IMR-90 (cell line): Measurements from ENCODE around the gene EXOC2. TPM values are rescaled to one million over a fixed set of nuclear protein-coding genes. Genes with fewer than 3 reads are reported as not detected.

Experiments
- ATAC-seq: fragments of 200-7000 bp; cut with Tn5 transposase; 2 replicates; pipeline ENCODE4 v1.9.1; 2020; ENCODE audit warnings: low read depth, mild to moderate bottlenecking, moderate library complexity
- BruUV-seq: library from RNA; stranded (reverse); fragments of 400-500 nt; replicated peaks from 2 replicates; lab custom pipeline; 2021; lab: Mats Ljungman, UMichigan
- CTCF ChIA-PET: fragments of 300-600 bp; formaldehyde crosslinking; extraction: SDS; loops from one replicate; lab custom pipeline; 2021; ENCODE audit warnings: antibody characterized with exemption; lab: Yijun Ruan, JAX
- POLR2A ChIA-PET: fragments of 300-600 bp; sonication (Branson Sonifier 250); formaldehyde crosslinking; loops from one replicate; lab custom pipeline; 2022; ENCODE audit warnings: antibody characterized with exemption; ENCODE audit not compliant: unreplicated experiment; lab: Charles Lee
- DNase-seq: peaks from one replicate; pipeline ENCODE4 v3.0.0; 2013
- H2AFZ ChIP-seq: replicated peaks from 2 replicates; pipeline ENCODE3; 2013; ENCODE audit warnings: low read length, mild to moderate bottlenecking; ENCODE audit not compliant: poor library complexity
- H2AK5ac ChIP-seq: 2 replicates; pipeline ENCODE4 v1.6.1; 2013; ENCODE audit warnings: low read depth, low read length, inconsistent platforms
- H2AK9ac ChIP-seq: replicated peaks from 2 replicates; pipeline ENCODE3; 2013; ENCODE audit warnings: mild to moderate bottlenecking, low read depth, low read length, moderate library complexity; ENCODE audit not compliant: poor library complexity
- H2BK120ac ChIP-seq: 2 replicates; pipeline ENCODE4 v1.6.1; 2013; ENCODE audit warnings: low read depth, low read length, inconsistent platforms
- H2BK15ac ChIP-seq: 3 replicates; pipeline ENCODE4 v1.6.1; 2013; ENCODE audit warnings: low read depth, low read length, inconsistent platforms
- H2BK20ac ChIP-seq: 2 replicates; pipeline ENCODE4 v1.6.1; 2013; ENCODE audit warnings: low read depth, mild to moderate bottlenecking, inconsistent platforms, low read length, moderate library complexity
- H2BK5ac ChIP-seq: 2 replicates; pipeline ENCODE4 v1.6.1; 2013; ENCODE audit warnings: mild to moderate bottlenecking, low read depth, low read length, inconsistent platforms; ENCODE audit not compliant: poor library complexity, severe bottlenecking
- H3K14ac ChIP-seq: replicated peaks from 2 replicates; pipeline ENCODE4 v1.6.1; 2013; ENCODE audit warnings: low read depth, low read length, inconsistent platforms
- H3K18ac ChIP-seq: 2 replicates; pipeline ENCODE4 v1.6.1; 2013; ENCODE audit warnings: low read depth, low read length, control low read depth
- H3K23ac ChIP-seq: 2 replicates; pipeline ENCODE4 v1.6.1; 2013; ENCODE audit warnings: low read depth, low read length, inconsistent platforms
- H3K27ac ChIP-seq: 2 replicates; pipeline ENCODE4 v1.5.1; 2013; ENCODE audit warnings: mild to moderate bottlenecking, control low read depth, low read length; ENCODE audit not compliant: insufficient read depth
- H3K27me3 ChIP-seq: 2 replicates; pipeline ENCODE4 v1.6.1; 2013; ENCODE audit warnings: low read length; ENCODE audit not compliant: control insufficient read depth, insufficient read depth
- H3K36me3 ChIP-seq: 2 replicates; pipeline ENCODE4 v1.6.1; 2013; ENCODE audit warnings: low read length, mixed read lengths; ENCODE audit not compliant: control insufficient read depth, insufficient read depth
- H3K4ac ChIP-seq: 2 replicates; pipeline ENCODE4 v1.6.1; 2013; ENCODE audit warnings: low read depth, low read length, inconsistent platforms
- H3K4me1 ChIP-seq: 2 replicates; pipeline ENCODE4 v1.6.1; 2013; ENCODE audit warnings: low read length, mixed read lengths; ENCODE audit not compliant: control insufficient read depth, insufficient read depth
- H3K4me2 ChIP-seq: 2 replicates; pipeline ENCODE4 v1.6.1; 2013; ENCODE audit warnings: low read depth, mild to moderate bottlenecking, control low read depth, low read length, moderate library complexity
- H3K4me3 ChIP-seq: 2 replicates; pipeline ENCODE4 v1.5.1; 2013; ENCODE audit warnings: low read depth, mild to moderate bottlenecking, control low read depth, low read length, moderate library complexity; ENCODE audit not compliant: insufficient read depth
- H3K56ac ChIP-seq: 2 replicates; pipeline ENCODE4 v1.6.1; 2013; ENCODE audit warnings: low read length, inconsistent platforms; ENCODE audit not compliant: insufficient read depth; ENCODE audit errors: extremely low read depth
- H3K79me1 ChIP-seq, 2 experiments: 2 replicates each; pipeline ENCODE4 v1.6.1; 2013; ENCODE audit warnings: low read length in 2 of 2, inconsistent platforms in 1 of 2, low read depth in 1 of 2
- H3K9ac ChIP-seq: 2 replicates; pipeline ENCODE4 v1.6.1; 2013; ENCODE audit warnings: low read depth, low read length, control low read depth
- H3K9me1 ChIP-seq: 2 replicates; pipeline ENCODE4 v1.6.1; 2013; ENCODE audit warnings: low read length, inconsistent platforms; ENCODE audit not compliant: insufficient read depth
- H3K9me3 ChIP-seq: 2 replicates; pipeline ENCODE4 v1.6.1; 2013; ENCODE audit warnings: low read length; ENCODE audit not compliant: control insufficient read depth, insufficient read depth
- H4K20me1 ChIP-seq: 2 replicates; pipeline ENCODE4 v1.6.1; 2013; ENCODE audit warnings: low read length, inconsistent platforms; ENCODE audit not compliant: insufficient read depth
- H4K5ac ChIP-seq: 2 replicates; pipeline ENCODE4 v1.6.1; 2013; ENCODE audit warnings: mild to moderate bottlenecking, low read depth, low read length, control low read depth
- H4K8ac ChIP-seq, 2 experiments: 2 replicates each; pipeline ENCODE4 v1.6.1; 2013; ENCODE audit warnings: low read depth in 2 of 2, low read length in 2 of 2, control low read depth in 1 of 2, inconsistent platforms in 1 of 2
- H4K91ac ChIP-seq: 2 replicates; pipeline ENCODE4 v1.6.1; 2013; ENCODE audit warnings: low read depth, low read length, inconsistent platforms; ENCODE audit not compliant: insufficient read depth
- BHLHE40 ChIP-seq: fragments of 150-350 bp; IDR thresholded peaks from 2 replicates; pipeline ENCODE4 v1.6.1; 2016; ENCODE audit warnings: mild to moderate bottlenecking, low read depth, low read length
- CEBPB ChIP-seq: IDR thresholded peaks from 2 replicates; pipeline ENCODE4 v1.6.1; 2012; ENCODE audit warnings: low read depth, low read length, improper control_type of control experiment
- CHD1 ChIP-seq: IDR thresholded peaks from 2 replicates; pipeline ENCODE4 v1.6.1; 2012; ENCODE audit warnings: low read depth, low read length, improper control_type of control experiment
- CTCF ChIP-seq: conservative IDR thresholded peaks from 2 replicates; pipeline ENCODE4 v1.5.1; 2012; ENCODE audit warnings: mild to moderate bottlenecking, low read depth, low read length, improper control_type of control experiment
- FOS ChIP-seq: fragments of 150-350 bp; IDR thresholded peaks from 2 replicates; pipeline ENCODE4 v1.6.1; 2016; ENCODE audit warnings: low read depth, low read length
- MAZ ChIP-seq: IDR thresholded peaks from 2 replicates; pipeline ENCODE4 v1.6.1; 2012; ENCODE audit warnings: low read depth, mild to moderate bottlenecking, low read length, improper control_type of control experiment, moderate library complexity, borderline replicate concordance
- NFE2L2 ChIP-seq: fragments of 150-350 bp; IDR thresholded peaks from 2 replicates; pipeline ENCODE4 v1.6.1; 2016; ENCODE audit warnings: low read depth, mild to moderate bottlenecking, low read length
- POLR2A ChIP-seq: IDR thresholded peaks from 2 replicates; pipeline ENCODE4 v1.6.1; 2012; ENCODE audit warnings: mild to moderate bottlenecking, low read depth, low read length
- RAD21 ChIP-seq: IDR thresholded peaks from 2 replicates; pipeline ENCODE4 v1.6.1; 2012; ENCODE audit warnings: low read length, improper control_type of control experiment
- SMC3 ChIP-seq: fragments of 150-350 bp; IDR thresholded peaks from 2 replicates; pipeline ENCODE4 v1.6.1; 2016; ENCODE audit warnings: low read depth, mild to moderate bottlenecking, antibody characterized with exemption, low read length, moderate library complexity
- WGBS, 2 experiments: methylation state at CpG; one replicate each; pipeline versions ENCODE4 v1.1.5 to v1.1.7; 2013; ENCODE audit warnings: missing lambda C conversion rate in 2 of 2; ENCODE audit not compliant: insufficient read length in 1 of 2; ENCODE audit errors: extremely low coverage in 2 of 2; 5-methylcytosine and 5-hydroxymethylcytosine counted together
- dilution Hi-C: fragments of 300-500 bp; cut with HindIII; formaldehyde crosslinking; loops from one replicate; pipeline ENCODE4 v1.14.3; 2018; ENCODE audit warnings: low sequenced_read_pairs; ENCODE audit not compliant: unreplicated experiment
- in situ Hi-C: fragments of 300-500 bp; cut with MboI; formaldehyde crosslinking; loops from 3 replicates; pipeline ENCODE4 v1.14.3; 2019; ENCODE audit warnings: low sequenced_read_pairs, inconsistent platforms, mixed read lengths
- intact Hi-C: fragments of 100-400 bp; cut with micrococcal nuclease; formaldehyde crosslinking; loops from 2 replicates; pipeline ENCODE4 v1.10.0; 2022
- polyA plus RNA-seq, 3 experiments: library from polyadenylated mRNA; depleted of rRNA; stranded (reverse); fragments of >200 nt; gene quantifications; 2 replicates each; pipeline ENCODE4 v1.2.3, GENCODE V29; 2012; ENCODE audit warnings: low replicate concordance in 1 of 3
- total RNA-seq: library from RNA; depleted of rRNA; stranded (reverse); fragments of >200 nt; gene quantifications from 2 replicates; pipeline ENCODE4 v1.2.3, GENCODE V29; 2012
- TF ChIP-seq, protein P1 (sequence below): fragments of 150-350 bp; IDR thresholded peaks from 2 replicates; pipeline ENCODE4 v1.6.1; 2016; ENCODE audit warnings: low read depth, mild to moderate bottlenecking, low read length, moderate library complexity, borderline replicate concordance

EXOC2 gene
- total and polyA plus RNA-seq, 2 of the 4 experiments (the other 2 are of a cell fraction), result 13.1 to 37.3 TPM

DNA sequence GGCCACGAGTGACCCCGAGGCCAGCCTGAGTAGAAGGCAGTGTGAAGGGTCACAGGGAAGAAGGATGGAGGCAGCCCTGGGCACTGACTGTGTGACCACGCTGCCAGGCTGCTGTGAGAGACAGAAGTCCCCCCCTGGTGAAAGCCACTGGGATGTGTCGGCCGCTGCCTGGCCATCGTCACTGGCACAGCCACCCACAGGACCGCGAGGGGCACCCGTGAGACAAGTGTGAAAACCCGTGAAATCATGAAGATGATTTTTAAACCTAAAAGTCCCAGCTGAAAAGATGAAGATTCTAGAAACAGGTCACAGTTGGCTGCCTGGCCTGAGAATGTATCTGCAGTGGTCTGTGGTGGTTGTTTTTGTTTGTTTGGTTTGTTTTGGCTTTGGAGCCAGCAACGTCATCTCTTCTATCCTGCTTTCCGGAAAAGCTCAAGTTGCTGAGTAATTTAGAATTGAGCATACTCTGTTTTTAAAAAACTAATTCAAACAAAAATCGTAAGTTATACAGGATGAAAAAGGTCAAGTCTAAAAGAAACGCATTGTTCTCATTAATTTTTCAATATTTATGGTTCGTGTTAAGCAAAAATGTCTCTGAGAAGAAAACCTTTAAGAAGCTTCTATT, 130.8 kb downstream of the EXOC2 start:
- peaks cover 3% of the 10 kb centered on the region; the same call in 1 of the 2 replicates for H3K9me1 ChIP-seq
- no peak overlapping the region for H3K27ac ChIP-seq
- no peak overlapping the region for H3K23ac ChIP-seq
- no peak overlapping the region for H4K8ac ChIP-seq
- in situ Hi-C loops (no loop called here), dilution Hi-C loops (no loop called here), intact Hi-C loops (no loop called here)
- H3K36me3 ChIP-seq, result peaks cover 22% of the 10 kb centered on the region
- H3K14ac ChIP-seq, result no peak overlapping the region
- no peak overlapping the region for H2AK5ac ChIP-seq
- no peak overlapping the region for H2BK15ac ChIP-seq
- H3K18ac ChIP-seq, result no peak overlapping the region
- H3K9ac ChIP-seq, result no peak overlapping the region
- CTCF ChIA-PET, result interaction anchor here (1.4 kb wide), 1 partner anchor 372 kb away, joined by 4 read pairs; no protein-coding TSS in a partner anchor
- no peak for TF ChIP-seq RAD21
- TF ChIP-seq POLR2A, result no peak
- no peak for TF ChIP-seq NFE2L2
- no peak for TF ChIP-seq MAZ
- TF ChIP-seq SMC3, result no peak
- TF ChIP-seq CEBPB, result no peak
- TF ChIP-seq, protein P1, sequence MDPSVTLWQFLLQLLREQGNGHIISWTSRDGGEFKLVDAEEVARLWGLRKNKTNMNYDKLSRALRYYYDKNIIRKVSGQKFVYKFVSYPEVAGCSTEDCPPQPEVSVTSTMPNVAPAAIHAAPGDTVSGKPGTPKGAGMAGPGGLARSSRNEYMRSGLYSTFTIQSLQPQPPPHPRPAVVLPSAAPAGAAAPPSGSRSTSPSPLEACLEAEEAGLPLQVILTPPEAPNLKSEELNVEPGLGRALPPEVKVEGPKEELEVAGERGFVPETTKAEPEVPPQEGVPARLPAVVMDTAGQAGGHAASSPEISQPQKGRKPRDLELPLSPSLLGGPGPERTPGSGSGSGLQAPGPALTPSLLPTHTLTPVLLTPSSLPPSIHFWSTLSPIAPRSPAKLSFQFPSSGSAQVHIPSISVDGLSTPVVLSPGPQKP, result no peak
- no peak for TF ChIP-seq CTCF
- no peak for TF ChIP-seq BHLHE40
- TF ChIP-seq CHD1, result no peak
- no peak for TF ChIP-seq FOS
- DNase-seq, result no peak
- H4K20me1 ChIP-seq, result no peaks in the 10 kb centered on the region
- H2AK9ac ChIP-seq, result no peak overlapping the region
- H3K4ac ChIP-seq, result no peak overlapping the region
- no peak; the same call in 1 of the 2 replicates for ATAC-seq
- no peak overlapping the region for H3K56ac ChIP-seq
- H2BK20ac ChIP-seq, result no peak overlapping the region
- no peak overlapping the region for H3K4me2 ChIP-seq
- H3K4me1 ChIP-seq, result no peaks in the 10 kb centered on the region; the same call in 1 of the 2 replicates
- H4K5ac ChIP-seq, result no peak overlapping the region
- BruUV-seq, result no TSS peak
- H2BK120ac ChIP-seq, result no peak overlapping the region
- no peak overlapping the region for H3K4me3 ChIP-seq
- no peak overlapping the region for H2BK5ac ChIP-seq
- POLR2A ChIA-PET, result no interaction called here
- no peaks in the 10 kb centered on the region for H3K79me1 ChIP-seq
- WGBS, 2 experiments, result 100% methylated on average over 3 of the region's 15 CpGs; no CpG with 5 or more reads in 1 of the 2 experiments
- H3K9me3 ChIP-seq, result no peaks in the 10 kb centered on the region
- H2AFZ ChIP-seq, result no peak overlapping the region
- H3K27me3 ChIP-seq, result no peaks in the 10 kb centered on the region
- H4K91ac ChIP-seq, result no peak overlapping the region
